ENCODE results near the gene RENBP.

RENBP gene

DNA sequence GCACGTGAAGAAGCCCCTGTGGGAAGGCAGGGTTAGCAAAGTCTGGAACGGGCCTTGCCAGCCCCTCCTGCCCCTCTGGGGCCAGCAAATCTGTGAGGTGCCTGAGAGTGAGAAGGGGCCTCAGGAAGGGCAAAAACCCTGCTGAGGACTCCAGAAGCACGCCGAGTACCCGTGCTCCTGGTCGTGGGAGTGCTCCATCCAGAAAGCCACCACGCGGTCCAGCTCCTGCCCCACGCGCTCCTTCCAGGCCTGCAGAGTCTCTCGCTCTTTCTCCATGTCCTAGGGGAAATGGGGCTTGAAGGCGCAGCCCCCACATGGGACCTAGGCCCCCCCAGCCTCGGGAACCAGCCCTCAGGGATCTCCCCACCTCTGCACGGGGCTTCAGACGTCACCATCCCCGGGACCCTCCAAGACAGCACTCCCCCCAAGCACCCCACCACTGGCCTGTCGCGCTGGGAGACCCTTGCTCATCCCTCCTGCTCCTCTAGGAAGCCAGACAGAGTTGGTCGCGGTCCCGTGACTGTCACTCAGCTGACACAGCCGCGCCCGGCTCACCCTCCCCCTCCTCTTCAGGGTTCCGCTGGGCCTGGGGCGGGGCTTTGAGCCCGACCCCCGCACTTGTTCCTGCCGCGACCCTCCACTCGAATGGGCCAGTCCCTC lies at the start of gene RENBP:
Gene RENBP, minus strand, starts transcription at position 504 of the 660 bp plus-strand sequence. Its CDS starts 33 bp downstream, at position 471.
- peak within 1 kb of the TSS; percentile 31 for H3K4me2 ChIP-seq (ENCODE audit: low read depth, low read length, poor library complexity, severe bottlenecking)
- no peak within 1 kb of the TSS for H3K4me3 ChIP-seq (ENCODE audit: low read length, poor library complexity, severe bottlenecking)
- no peaks in the 10 kb centered on the region for H3K9me2 ChIP-seq (replicated peaks; ENCODE audit: low read depth, low read length)
- no peaks in the 10 kb centered on the region for H3K4me1 ChIP-seq (ENCODE audit: insufficient read depth, low read length, poor library complexity, severe bottlenecking)
- TF ChIP-seq, protein P1, sequence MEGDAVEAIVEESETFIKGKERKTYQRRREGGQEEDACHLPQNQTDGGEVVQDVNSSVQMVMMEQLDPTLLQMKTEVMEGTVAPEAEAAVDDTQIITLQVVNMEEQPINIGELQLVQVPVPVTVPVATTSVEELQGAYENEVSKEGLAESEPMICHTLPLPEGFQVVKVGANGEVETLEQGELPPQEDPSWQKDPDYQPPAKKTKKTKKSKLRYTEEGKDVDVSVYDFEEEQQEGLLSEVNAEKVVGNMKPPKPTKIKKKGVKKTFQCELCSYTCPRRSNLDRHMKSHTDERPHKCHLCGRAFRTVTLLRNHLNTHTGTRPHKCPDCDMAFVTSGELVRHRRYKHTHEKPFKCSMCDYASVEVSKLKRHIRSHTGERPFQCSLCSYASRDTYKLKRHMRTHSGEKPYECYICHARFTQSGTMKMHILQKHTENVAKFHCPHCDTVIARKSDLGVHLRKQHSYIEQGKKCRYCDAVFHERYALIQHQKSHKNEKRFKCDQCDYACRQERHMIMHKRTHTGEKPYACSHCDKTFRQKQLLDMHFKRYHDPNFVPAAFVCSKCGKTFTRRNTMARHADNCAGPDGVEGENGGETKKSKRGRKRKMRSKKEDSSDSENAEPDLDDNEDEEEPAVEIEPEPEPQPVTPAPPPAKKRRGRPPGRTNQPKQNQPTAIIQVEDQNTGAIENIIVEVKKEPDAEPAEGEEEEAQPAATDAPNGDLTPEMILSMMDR (conservative IDR thresholded peaks at IDR 0.05; ENCODE audit: low read length) = no peak
- TF ChIP-seq EZH2phosphoT487 (IDR thresholded peaks at IDR 0.05; ENCODE audit: borderline replicate concordance) = no peak
- H3F3A ChIP-seq (ENCODE audit: low read depth) = no peaks in the 10 kb centered on the region
- no peak within 1 kb of the TSS for H3K9ac ChIP-seq (ENCODE audit: low read depth, low read length, poor library complexity, severe bottlenecking)
- no peak within 1 kb of the TSS for H2AFZ ChIP-seq (ENCODE audit: low read length)
- no peaks in the 10 kb centered on the region for H3K9me3 ChIP-seq (ENCODE audit: insufficient read depth, low read depth, low read length)
- H4K20me1 ChIP-seq (ENCODE audit: insufficient read depth, low read length, poor library complexity, severe bottlenecking) = no peaks in the 10 kb centered on the region
- no peaks in the 10 kb centered on the region for H3K79me2 ChIP-seq (ENCODE audit: insufficient read depth, low read length)
- peaks cover 10% of the 10 kb centered on the region; the same call in 1 of the 2 replicates for H3K36me3 ChIP-seq (ENCODE audit: insufficient read depth, low read length)
- H3K27me3 ChIP-seq (ENCODE audit: insufficient read depth, low read length, poor library complexity, severe bottlenecking) = no peaks in the 10 kb centered on the region

DNA sequence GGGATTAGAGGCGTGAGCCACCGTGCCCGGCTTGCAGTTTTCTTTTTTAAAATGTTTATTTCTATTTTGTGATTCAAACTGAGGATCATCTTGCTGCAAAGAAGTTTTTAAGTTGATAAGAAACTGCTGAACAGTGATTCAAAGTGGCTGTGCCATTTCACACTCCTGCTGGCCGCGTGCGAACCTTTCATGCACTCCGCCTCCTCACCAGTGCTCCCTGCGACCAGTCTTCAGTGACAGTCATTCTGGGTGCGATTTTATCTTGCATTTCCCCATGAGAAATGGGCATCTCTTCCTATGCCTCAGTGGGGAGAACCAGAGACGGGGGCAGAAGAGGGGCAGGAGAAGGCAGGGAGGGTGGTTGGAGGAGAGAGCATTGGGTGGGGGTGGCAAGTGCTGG lies 49.5 kb upstream of the RENBP start:
- Histone ChIP-seq H3K27me3 (ENCODE audit: insufficient read depth, low read length, poor library complexity, severe bottlenecking) (no peaks in the 10 kb centered on the region), H3K4me1 (ENCODE audit: insufficient read depth, low read length, poor library complexity, severe bottlenecking) (peaks cover 3% of the 10 kb centered on the region), H3K36me3 (ENCODE audit: insufficient read depth, low read length) (no peaks in the 10 kb centered on the region), H3K9me2 (replicated peaks; ENCODE audit: low read depth, low read length) (no peaks in the 10 kb centered on the region), H3K9ac (ENCODE audit: low read depth, low read length, poor library complexity, severe bottlenecking) (no peak overlapping the region), H2AFZ (ENCODE audit: low read length) (no peak overlapping the region), H3K4me2 (ENCODE audit: low read depth, low read length, poor library complexity, severe bottlenecking) (no peak overlapping the region), H3K79me2 (ENCODE audit: insufficient read depth, low read length) (no peaks in the 10 kb centered on the region), H3K9me3 (ENCODE audit: insufficient read depth, low read depth, low read length) (no peaks in the 10 kb centered on the region), H3F3A (ENCODE audit: low read depth) (no peaks in the 10 kb centered on the region), H3K4me3 (ENCODE audit: low read length, poor library complexity, severe bottlenecking) (no peak overlapping the region), H4K20me1 (ENCODE audit: insufficient read depth, low read length, poor library complexity, severe bottlenecking) (no peaks in the 10 kb centered on the region)
- TF ChIP-seq EZH2phosphoT487 (IDR thresholded peaks at IDR 0.05; ENCODE audit: borderline replicate concordance) = no peak
- TF ChIP-seq, protein P1 (conservative IDR thresholded peaks at IDR 0.05; ENCODE audit: low read length) = no peak

DNA sequence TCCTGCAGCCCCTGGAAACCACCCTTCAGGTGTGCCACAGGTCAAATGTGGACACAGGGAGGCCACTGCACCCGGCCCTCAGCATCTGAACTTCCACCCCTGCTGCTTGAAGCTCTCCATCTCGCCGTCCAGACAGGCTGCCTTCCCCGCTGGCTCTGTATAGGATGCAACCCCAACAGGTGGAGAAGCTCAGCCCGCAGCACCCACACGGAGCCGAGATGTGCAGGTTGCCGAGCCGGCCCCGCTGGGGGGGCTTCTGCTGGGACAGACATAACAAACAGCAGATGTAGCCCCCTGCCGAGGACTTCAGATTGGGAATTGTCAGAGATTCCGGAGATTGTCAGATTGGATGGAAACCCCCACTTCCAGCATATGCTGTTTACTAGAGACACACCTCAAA lies 48.6 kb upstream of the RENBP start:
- no peaks in the 10 kb centered on the region for H3K79me2 ChIP-seq (ENCODE audit: insufficient read depth, low read length)
- no peaks in the 10 kb centered on the region for H4K20me1 ChIP-seq (ENCODE audit: insufficient read depth, low read length, poor library complexity, severe bottlenecking)
- no peaks in the 10 kb centered on the region for H3K9me2 ChIP-seq (replicated peaks; ENCODE audit: low read depth, low read length)
- H3K27me3 ChIP-seq (ENCODE audit: insufficient read depth, low read length, poor library complexity, severe bottlenecking) = no peaks in the 10 kb centered on the region
- no peaks in the 10 kb centered on the region for H3K36me3 ChIP-seq (ENCODE audit: insufficient read depth, low read length)
- no peak overlapping the region for H3K9ac ChIP-seq (ENCODE audit: low read depth, low read length, poor library complexity, severe bottlenecking)
- TF ChIP-seq, protein P1 (conservative IDR thresholded peaks at IDR 0.05; ENCODE audit: low read length) = no peak
- TF ChIP-seq EZH2phosphoT487 (IDR thresholded peaks at IDR 0.05; ENCODE audit: borderline replicate concordance) = no peak
- H2AFZ ChIP-seq (ENCODE audit: low read length) = no peak overlapping the region
- H3F3A ChIP-seq (ENCODE audit: low read depth) = no peaks in the 10 kb centered on the region
- no peak overlapping the region for H3K4me2 ChIP-seq (ENCODE audit: low read depth, low read length, poor library complexity, severe bottlenecking)
- H3K4me3 ChIP-seq (ENCODE audit: low read length, poor library complexity, severe bottlenecking) = no peak overlapping the region
- no peaks in the 10 kb centered on the region for H3K9me3 ChIP-seq (ENCODE audit: insufficient read depth, low read depth, low read length)
- H3K4me1 ChIP-seq (ENCODE audit: insufficient read depth, low read length, poor library complexity, severe bottlenecking) = peaks cover 3% of the 10 kb centered on the region
